ENCODE results near the gene SEPTIN12. TPM values are rescaled to one million over a fixed set of nuclear protein-coding genes. Genes with fewer than 3 reads are reported as not detected.

Gene SEPTIN12
- total and polyA plus RNA-seq, 2 donors (not counting 3 experiments of a cell fraction or from before 2014, with no cell fraction given) = not detected

DNA sequence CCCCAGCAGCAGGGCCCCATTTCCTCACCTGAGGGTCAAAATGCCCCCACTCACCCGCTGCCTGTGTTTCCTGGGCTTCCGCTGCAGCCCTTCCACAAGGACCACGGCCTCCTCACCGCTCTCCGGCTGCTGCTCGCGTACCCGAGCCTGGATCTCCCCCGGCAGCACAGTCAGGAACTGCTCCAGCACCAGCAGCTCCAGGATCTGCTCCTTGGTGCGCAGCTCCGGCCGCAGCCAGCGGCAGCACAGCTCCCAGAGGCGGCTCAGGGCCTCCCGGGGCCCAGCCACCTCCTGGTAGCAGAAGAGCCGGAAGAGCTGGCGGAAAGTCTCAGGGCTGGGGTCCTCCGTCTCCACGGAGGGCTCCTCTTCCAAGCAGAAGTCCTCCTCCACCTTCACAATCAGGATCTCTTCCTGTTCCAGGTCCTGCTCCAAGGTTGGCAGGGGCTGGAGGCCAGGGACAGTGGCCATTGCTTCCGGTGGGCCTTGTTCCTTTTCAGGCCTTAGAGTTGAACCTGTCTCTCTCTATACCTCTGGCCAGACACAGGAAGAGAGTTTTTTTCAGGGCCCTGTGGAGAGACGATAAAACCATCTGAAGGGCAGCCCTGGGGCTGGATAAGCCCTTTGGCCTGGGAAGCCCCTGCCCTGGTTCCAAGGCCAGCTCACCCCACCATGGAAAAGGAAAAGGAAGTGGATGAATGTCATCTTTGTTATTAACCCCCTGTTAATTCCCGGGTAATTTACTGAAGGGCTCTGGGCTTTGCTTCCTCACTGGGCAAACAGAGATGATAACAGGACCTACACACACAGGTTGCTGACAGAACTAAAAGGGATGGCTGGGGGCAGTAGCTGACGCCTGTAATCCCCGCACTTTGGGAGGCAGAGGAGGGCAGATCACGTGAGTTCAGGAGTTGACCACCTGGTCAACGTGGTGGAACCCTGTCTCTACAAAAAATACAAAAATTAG, 22.4 kb downstream of the SEPTIN12 start:
- Histone ChIP-seq H3K79me2 (ENCODE audit: control insufficient read depth, insufficient read depth, low read length) (peaks cover 12% of the 10 kb centered on the region), H3K27ac (ENCODE audit: insufficient read depth, low read depth, low read length) (peak overlapping the region; percentile 30), H3K27me3 (ENCODE audit: control insufficient read depth in 2 of 2, insufficient read depth in 2 of 2, low read length in 2 of 2) (no peaks in the 10 kb centered on the region), H3K4me2 (ENCODE audit: insufficient read depth, low read length) (peak overlapping the region; percentile 85), H3K4me3 (replicated peaks in 1 of 3; ENCODE audit: insufficient read depth in 1 of 3, low read depth in 1 of 3, low read length in 3 of 3) (peak overlapping the region; percentile 46 to 98 (median 55)), H3K9ac (replicated peaks; ENCODE audit: extremely low read depth, insufficient read depth, low read length) (peak overlapping the region; percentile 77), H3K36me3 (ENCODE audit: control insufficient read depth in 2 of 2, extremely low read depth in 1 of 2, insufficient read depth in 2 of 2, low read length in 2 of 2) (peaks cover 5 to 26% of the 10 kb centered on the region in 2 experiments), H3K9me1 (replicated peaks; ENCODE audit: control insufficient read depth, extremely low read depth, insufficient read depth, low read length) (no peaks in the 10 kb centered on the region), H3K4me1 (ENCODE audit: control insufficient read depth, extremely low read depth, insufficient read depth, low read length) (peaks cover 15% of the 10 kb centered on the region), H3K9me3 (replicated peaks; ENCODE audit: control insufficient read depth, insufficient read depth, low read length) (no peaks in the 10 kb centered on the region), H2AFZ (ENCODE audit: low read depth, low read length) (no peak overlapping the region), H4K20me1 (replicated peaks; ENCODE audit: control insufficient read depth, extremely low read depth, insufficient read depth, low read length) (no peaks in the 10 kb centered on the region)
- ChIA-PET POLR2A (interaction anchor here (1.0 kb wide), 1 partner anchor 31 kb away, joined by 4 read pairs; the partner anchor contains the start of gene DNAAF8), CTCF (no interaction called here)
- TF ChIP-seq GATA2 (IDR thresholded peaks at IDR 0.05; ENCODE audit: insufficient read depth, insufficient read length, low read depth, low read length) (no peak), POLR2AphosphoS5 (IDR thresholded peaks at IDR 0.05; ENCODE audit: insufficient read depth, low read depth, low read length) (no peak), EZH2 (IDR thresholded peaks at IDR 0.05; ENCODE audit: borderline replicate concordance, low read depth, low read length, severe bottlenecking) (no peak), FOS (IDR thresholded peaks at IDR 0.05; ENCODE audit: borderline replicate concordance, insufficient read depth, low read length) (no peak), JUN (IDR thresholded peaks at IDR 0.05; ENCODE audit: borderline replicate concordance, insufficient read depth, insufficient read length, low read depth) (no peak), POLR2A (IDR thresholded peaks at IDR 0.05; ENCODE audit: low read depth, low read length) (no peak), MYC (IDR thresholded peaks at IDR 0.05; ENCODE audit: low read depth, low read length) (no peak)
- TF ChIP-seq, protein P1, sequence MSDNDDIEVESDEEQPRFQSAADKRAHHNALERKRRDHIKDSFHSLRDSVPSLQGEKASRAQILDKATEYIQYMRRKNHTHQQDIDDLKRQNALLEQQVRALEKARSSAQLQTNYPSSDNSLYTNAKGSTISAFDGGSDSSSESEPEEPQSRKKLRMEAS (IDR thresholded peaks at IDR 0.05; ENCODE audit: insufficient read depth, insufficient read length) = no peak
- TF ChIP-seq, protein P2, sequence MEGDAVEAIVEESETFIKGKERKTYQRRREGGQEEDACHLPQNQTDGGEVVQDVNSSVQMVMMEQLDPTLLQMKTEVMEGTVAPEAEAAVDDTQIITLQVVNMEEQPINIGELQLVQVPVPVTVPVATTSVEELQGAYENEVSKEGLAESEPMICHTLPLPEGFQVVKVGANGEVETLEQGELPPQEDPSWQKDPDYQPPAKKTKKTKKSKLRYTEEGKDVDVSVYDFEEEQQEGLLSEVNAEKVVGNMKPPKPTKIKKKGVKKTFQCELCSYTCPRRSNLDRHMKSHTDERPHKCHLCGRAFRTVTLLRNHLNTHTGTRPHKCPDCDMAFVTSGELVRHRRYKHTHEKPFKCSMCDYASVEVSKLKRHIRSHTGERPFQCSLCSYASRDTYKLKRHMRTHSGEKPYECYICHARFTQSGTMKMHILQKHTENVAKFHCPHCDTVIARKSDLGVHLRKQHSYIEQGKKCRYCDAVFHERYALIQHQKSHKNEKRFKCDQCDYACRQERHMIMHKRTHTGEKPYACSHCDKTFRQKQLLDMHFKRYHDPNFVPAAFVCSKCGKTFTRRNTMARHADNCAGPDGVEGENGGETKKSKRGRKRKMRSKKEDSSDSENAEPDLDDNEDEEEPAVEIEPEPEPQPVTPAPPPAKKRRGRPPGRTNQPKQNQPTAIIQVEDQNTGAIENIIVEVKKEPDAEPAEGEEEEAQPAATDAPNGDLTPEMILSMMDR (IDR thresholded peaks at IDR 0.05; ENCODE audit: extremely low read depth in 1 of 2, insufficient read depth in 1 of 2, low read depth in 1 of 2, low read length in 2 of 2) = no peak
- dilution Hi-C loops (cut with MboI; ENCODE audit: extremely low pct_ligation_motif_present, low sequenced_read_pairs) (no loop called here), intact Hi-C loops (cut with micrococcal nuclease) (loop anchor here (2.0 kb wide), 1 partner anchor 191 kb away; no protein-coding TSS in a partner anchor)
- no TSS peak for BruUV-seq (replicated peaks)
- FAIRE-seq = no peak
- DNase-seq (ENCODE audit: low read depth, low spot score) = no peak

All from endothelial cell of umbilical vein (primary cell).